Measurements from ENCODE around the gene BATF2.

Gene BATF2

DNA sequence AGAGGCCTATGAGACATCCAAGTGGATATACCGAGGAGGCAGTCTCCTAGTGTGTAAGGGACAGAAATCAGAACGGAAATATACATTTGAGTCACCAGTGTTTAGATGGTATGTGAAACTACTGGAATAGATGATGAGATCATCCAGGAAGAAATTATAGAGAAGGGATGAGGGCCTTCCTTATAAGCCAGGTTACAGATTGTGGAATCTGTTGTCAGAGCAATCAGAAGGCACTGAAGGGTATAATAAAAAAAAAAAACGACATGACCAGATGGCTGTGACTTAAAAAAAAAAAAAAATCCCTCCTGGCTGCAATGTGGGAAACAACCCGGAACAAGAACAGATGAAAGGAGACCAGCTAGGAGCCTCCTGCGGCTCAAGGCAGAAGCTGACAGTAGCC lies 27.6 kb downstream of the BATF2 start:
- DNase-seq (ENCODE audit: low spot score) = no peak

GRCh38 chr11:64967375-64967774 lies 29.4 kb downstream of the BATF2 start:
- DNase-seq (ENCODE audit: low spot score) = no peak

DNA sequence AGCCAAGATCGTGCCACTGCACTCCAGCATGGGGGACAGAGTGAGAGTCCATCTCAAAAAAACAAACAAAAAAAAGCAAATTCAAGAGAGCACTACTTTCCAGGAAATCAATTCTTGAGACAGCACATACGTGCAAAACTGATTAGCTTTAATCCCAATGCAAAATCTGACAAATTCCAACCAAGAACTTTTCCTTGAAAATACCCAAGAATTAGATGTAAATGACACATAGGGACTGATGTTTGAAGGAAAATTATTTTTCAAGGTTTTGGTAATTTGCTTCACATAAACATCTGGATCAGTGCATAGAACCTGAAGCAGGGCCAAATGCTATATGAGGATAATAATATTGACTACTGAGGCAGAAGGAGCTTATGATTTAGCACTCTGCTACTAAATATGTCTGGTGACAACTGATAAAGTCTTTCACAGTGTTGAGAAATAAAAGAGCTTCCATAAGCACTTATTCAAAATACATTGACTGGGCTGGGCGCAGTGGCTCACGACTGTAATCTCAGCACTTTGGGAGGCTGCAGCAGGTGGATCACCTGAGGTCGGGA lies 33.6 kb downstream of the BATF2 start:
- no peak for DNase-seq (ENCODE audit: low spot score)

DNA sequence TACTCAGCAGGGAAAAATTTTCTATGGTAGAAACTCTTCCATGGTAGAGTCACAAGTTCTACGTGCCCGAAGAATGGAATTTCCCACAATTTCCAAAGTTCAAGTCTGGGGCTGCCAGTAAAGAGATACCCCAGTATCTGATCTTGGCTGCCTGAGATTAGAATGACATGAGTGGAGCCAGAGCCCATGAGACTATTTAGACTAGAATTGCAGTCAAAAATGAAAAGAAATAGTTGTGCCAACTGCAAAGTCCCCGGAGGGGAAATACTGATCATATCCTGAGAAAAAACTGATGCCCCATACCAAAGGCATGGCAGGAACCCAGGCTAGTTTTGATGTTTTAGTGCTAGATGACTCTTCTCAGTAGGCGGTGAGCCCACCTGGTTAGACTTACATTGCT lies 36.1 kb downstream of the BATF2 start:
- DNase-seq (ENCODE audit: low spot score) = no peak

- no peak for DNase-seq (ENCODE audit: low spot score)
Observed at GRCh38 chr11:64959498-64959897, 37.3 kb downstream of the BATF2 start.

- DNase-seq (ENCODE audit: low spot score) = no peak
Observed at GRCh38 chr11:64954201-64954600, 42.6 kb downstream of the BATF2 start.

DNA sequence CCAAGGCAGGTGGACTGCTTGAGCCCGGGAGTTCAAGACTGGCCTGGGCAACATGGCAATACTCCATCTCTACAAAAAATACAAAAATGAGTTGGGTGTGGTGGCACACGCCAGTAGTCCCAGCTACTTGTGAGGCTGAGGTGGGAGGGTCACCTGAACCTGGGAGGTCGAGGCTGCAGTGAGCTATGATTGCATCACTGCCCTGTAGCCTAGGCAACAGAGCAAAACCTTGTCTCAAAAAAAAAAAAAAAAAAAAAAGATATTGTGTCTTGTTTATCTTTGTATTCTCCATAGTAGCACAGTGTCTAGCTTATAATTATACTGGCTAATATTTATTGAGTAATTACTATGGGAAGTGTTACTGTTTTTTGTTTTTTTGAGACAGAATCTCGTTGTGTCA lies 45.2 kb downstream of the BATF2 start:
- no peak for DNase-seq (ENCODE audit: low spot score)

GRCh38 chr11:64947208-64947814 lies 49.5 kb downstream of the BATF2 start:
- no peak for DNase-seq (ENCODE audit: low spot score)
